H9 (cell line): Measurements from ENCODE around the gene ATP8A2. TPM values are rescaled to one million over a fixed set of nuclear protein-coding genes. Genes with fewer than 3 reads are reported as not detected.
"Not testable (repeated sequence)": the region's sequence is repeated elsewhere in the genome, so short reads cannot be mapped to it uniquely, and the experiment has no call there.

Experiments used
- DNase-seq: peaks from one replicate; pipeline ENCODE4 v3.0.0-alpha.2; 2017
- H2AFZ ChIP-seq: one replicate; pipeline ENCODE4 v1.6.1; 2013; ENCODE audit warnings: mild to moderate bottlenecking, low read length, control low read depth, moderate library complexity
- H2AK5ac ChIP-seq: 2 replicates; pipeline ENCODE4 v1.6.1; 2013; ENCODE audit warnings: low read length, control low read depth, mixed read lengths; ENCODE audit not compliant: insufficient read length
- H2BK120ac ChIP-seq: one replicate; pipeline ENCODE4 v1.6.1; 2013; ENCODE audit warnings: low read depth, mild to moderate bottlenecking, low read length, control low read depth, inconsistent platforms; ENCODE audit not compliant: poor library complexity, severe bottlenecking
- H2BK12ac ChIP-seq: 2 replicates; pipeline ENCODE4 v1.6.1; 2013; ENCODE audit warnings: low read length, control low read depth, mixed read lengths, low read depth; ENCODE audit not compliant: insufficient read length
- H2BK15ac ChIP-seq: 2 replicates; pipeline ENCODE4 v1.6.1; 2013; ENCODE audit warnings: low read depth, low read length, control low read depth
- H2BK20ac ChIP-seq: one replicate; pipeline ENCODE4 v1.6.1; 2013; ENCODE audit warnings: low read depth, mild to moderate bottlenecking, low read length, control low read depth, inconsistent platforms; ENCODE audit not compliant: poor library complexity, severe bottlenecking
- H2BK5ac ChIP-seq: 2 replicates; pipeline ENCODE4 v1.6.1; 2013; ENCODE audit warnings: low read length, control low read depth, mixed read lengths; ENCODE audit not compliant: insufficient read length
- H3K14ac ChIP-seq: 2 replicates; pipeline ENCODE4 v1.6.1; 2013; ENCODE audit warnings: low read length, control low read depth; ENCODE audit not compliant: insufficient read depth
- H3K18ac ChIP-seq: 2 replicates; pipeline ENCODE4 v1.6.1; 2013; ENCODE audit warnings: low read depth, mild to moderate bottlenecking, mixed read lengths, low read length, control low read depth; ENCODE audit not compliant: insufficient read length
- H3K23ac ChIP-seq: 2 replicates; pipeline ENCODE4 v1.6.1; 2013; ENCODE audit warnings: low read length, control low read depth, mixed read lengths, low read depth; ENCODE audit not compliant: insufficient read length
- H3K23me2 ChIP-seq: 2 replicates; pipeline ENCODE4 v1.6.1; 2013; ENCODE audit warnings: low read depth, mild to moderate bottlenecking, mixed read lengths, low read length, control low read depth; ENCODE audit not compliant: insufficient read length, poor library complexity, severe bottlenecking
- H3K27ac ChIP-seq: 2 replicates; pipeline ENCODE4 v1.5.1; 2013; ENCODE audit warnings: low read length, control low read depth, mixed read lengths, low read depth; ENCODE audit not compliant: insufficient read length
- H3K27me3 ChIP-seq: 2 replicates; pipeline ENCODE4 v1.6.1; 2013; ENCODE audit warnings: low read length, control low read depth, inconsistent platforms; ENCODE audit not compliant: insufficient read depth
- H3K4ac ChIP-seq: 2 replicates; pipeline ENCODE4 v1.6.1; 2013; ENCODE audit warnings: low read depth, mild to moderate bottlenecking, control low read depth, inconsistent platforms, low read length, moderate library complexity
- H3K4me1 ChIP-seq: 2 replicates; pipeline ENCODE4 v1.6.1; 2013; ENCODE audit warnings: low read length, control low read depth, inconsistent platforms; ENCODE audit not compliant: insufficient read depth
- H3K4me2 ChIP-seq: 2 replicates; pipeline ENCODE4 v1.6.1; 2013; ENCODE audit warnings: low read length, control low read depth, mixed read lengths; ENCODE audit not compliant: insufficient read length, insufficient read depth
- H3K56ac ChIP-seq: 2 replicates; pipeline ENCODE4 v1.6.1; 2013; ENCODE audit warnings: low read depth, mild to moderate bottlenecking, mixed read lengths, low read length, control low read depth; ENCODE audit not compliant: insufficient read length
- H3K79me1 ChIP-seq: 2 replicates; pipeline ENCODE4 v1.6.1; 2013; ENCODE audit warnings: low read depth, mild to moderate bottlenecking, moderate library complexity, low read length, control low read depth, inconsistent platforms; ENCODE audit not compliant: insufficient read depth, poor library complexity, severe bottlenecking
- H3K79me2 ChIP-seq: 2 replicates; pipeline ENCODE4 v1.6.1; 2013; ENCODE audit warnings: low read length, control low read depth, inconsistent platforms; ENCODE audit not compliant: insufficient read depth
- H3K9ac ChIP-seq: 2 replicates; pipeline ENCODE4 v1.6.1; 2013; ENCODE audit warnings: low read length, control low read depth, mixed read lengths; ENCODE audit not compliant: insufficient read length; ENCODE audit errors: extremely low read depth
- H3K9me3 ChIP-seq: one replicate; pipeline ENCODE4 v1.6.1; 2013; ENCODE audit warnings: low read depth, low read length, inconsistent platforms; ENCODE audit not compliant: control insufficient read depth
- H3T11ph ChIP-seq: one replicate; pipeline ENCODE4 v1.6.1; 2013; ENCODE audit warnings: mild to moderate bottlenecking, low read length, control low read depth, inconsistent platforms
- H4K20me1 ChIP-seq: one replicate; pipeline ENCODE4 v1.6.1; 2013; ENCODE audit not compliant: control insufficient read depth, insufficient read length, insufficient read depth
- H4K5ac ChIP-seq: 2 replicates; pipeline ENCODE4 v1.6.1; 2013; ENCODE audit warnings: low read depth, mild to moderate bottlenecking, mixed read lengths, low read length, control low read depth; ENCODE audit not compliant: insufficient read length
- H4K8ac ChIP-seq: replicated peaks from 2 replicates; pipeline ENCODE4 v1.6.1; 2013; ENCODE audit warnings: low read length, control low read depth, mixed read lengths, low read depth; ENCODE audit not compliant: insufficient read length
- H4K91ac ChIP-seq: 2 replicates; pipeline ENCODE4 v1.6.1; 2013; ENCODE audit warnings: low read depth, mild to moderate bottlenecking, moderate library complexity, mixed read lengths, low read length, control low read depth; ENCODE audit not compliant: insufficient read length
- H3K27ac Mint-ChIP-seq, 3 experiments: 2 replicates in 2 of 3; 3 replicates in 1 of 3; pipeline ENCODE4 v1.8.0; 2020 to 2021; ENCODE audit warnings: mixed read lengths in 3 of 3, mild to moderate bottlenecking in 1 of 3, moderate library complexity in 1 of 3
- H3K27me3 Mint-ChIP-seq: 2 replicates; pipeline ENCODE4 v1.8.0; 2021; ENCODE audit warnings: low read depth, mild to moderate bottlenecking, moderate library complexity, mixed read lengths
- H3K36me3 Mint-ChIP-seq, 3 experiments: 2 replicates in 2 of 3; 3 replicates in 1 of 3; pipeline ENCODE4 v1.8.0; 2020 to 2021; ENCODE audit warnings: low read depth in 3 of 3, mixed read lengths in 3 of 3; ENCODE audit not compliant: insufficient read depth in 1 of 3
- H3K4me1 Mint-ChIP-seq, 2 experiments: 2 replicates each; pipeline ENCODE4 v1.8.0; 2020; ENCODE audit warnings: mixed read lengths in 2 of 2
- H3K4me3 Mint-ChIP-seq, 2 experiments: 2 replicates in 1 of 2; 3 replicates in 1 of 2; pipeline ENCODE4 v1.8.0; 2020 to 2021; ENCODE audit warnings: mild to moderate bottlenecking in 2 of 2, mixed read lengths in 2 of 2, moderate library complexity in 1 of 2
- H3K9me3 Mint-ChIP-seq, 2 experiments: 2 replicates in 1 of 2; 3 replicates in 1 of 2; pipeline ENCODE4 v1.8.0; 2020; ENCODE audit warnings: mild to moderate bottlenecking in 2 of 2, mixed read lengths in 2 of 2, moderate library complexity in 1 of 2
- WGBS: extraction: QIAGEN DNeasy Blood & Tissue Kit; methylation state at CpG from one replicate; pipeline ENCODE4 v1.1.7; 2013; ENCODE audit warnings: missing lambda C conversion rate, low lambda C conversion rate, mixed read lengths; ENCODE audit not compliant: insufficient read length; ENCODE audit errors: extremely low coverage; 5-methylcytosine and 5-hydroxymethylcytosine counted together
- total RNA-seq: library from RNA; stranded (reverse); gene quantifications from 2 replicates; pipeline ENCODE4 v1.2.1, GENCODE V29; 2021

Gene ATP8A2
- total RNA-seq, 1 experiment from 2014 or later = 18.2 TPM

GRCh38 chr13:25954943-25955342, 583.2 kb downstream of the ATP8A2 start:
- not testable (repeated sequence) for H3K79me2 ChIP-seq, H2AFZ ChIP-seq, H3K4me1 ChIP-seq, H3K56ac ChIP-seq, H2AK5ac ChIP-seq, H3K27me3 Mint-ChIP-seq, H3K4me1 Mint-ChIP-seq, H3K23me2 ChIP-seq, H3T11ph ChIP-seq, H3K9me3 ChIP-seq, H3K4me2 ChIP-seq, H2BK20ac ChIP-seq, DNase-seq, H4K20me1 ChIP-seq, H2BK120ac ChIP-seq, H4K5ac ChIP-seq, H3K23ac ChIP-seq, H3K18ac ChIP-seq, H4K8ac ChIP-seq, H3K27ac Mint-ChIP-seq, H3K79me1 ChIP-seq, H3K27ac ChIP-seq, H3K27me3 ChIP-seq, H3K4me3 Mint-ChIP-seq, H3K4ac ChIP-seq, H2BK15ac ChIP-seq, H4K91ac ChIP-seq, H3K14ac ChIP-seq, H3K9ac ChIP-seq, H2BK5ac ChIP-seq, H2BK12ac ChIP-seq
- Mint-ChIP-seq H3K36me3 (peaks cover 0 to 12% (median 10%) of the 10 kb centered on the region in 3 experiments; a peak in 5 of 7 replicates), H3K9me3 (peaks cover 11 to 17% of the 10 kb centered on the region in 2 experiments)
- WGBS = no CpG with 5 or more reads among the region's 1 CpG
